DOHH2 (cell line): Measurements from ENCODE around the gene BSPRY.

Experiments
- EZH2phosphoT487 ChIP-seq: fragments of 200-600 bp; sonication (generic); IDR thresholded peaks from 2 replicates; pipeline ENCODE4 v1.6.1; 2017; ENCODE audit warnings: borderline replicate concordance, mild to moderate bottlenecking, antibody characterized with exemption, low read length, moderate library complexity, mixed read lengths
- TF ChIP-seq, protein P1 (sequence below): fragments of 200-600 bp; sonication (generic); IDR thresholded peaks from one replicate; pipeline ENCODE4 v1.5.1; 2014; ENCODE audit warnings: antibody characterized with exemption, mild to moderate bottlenecking, low read depth, low read length; ENCODE audit not compliant: poor library complexity, severe bottlenecking

DNA sequence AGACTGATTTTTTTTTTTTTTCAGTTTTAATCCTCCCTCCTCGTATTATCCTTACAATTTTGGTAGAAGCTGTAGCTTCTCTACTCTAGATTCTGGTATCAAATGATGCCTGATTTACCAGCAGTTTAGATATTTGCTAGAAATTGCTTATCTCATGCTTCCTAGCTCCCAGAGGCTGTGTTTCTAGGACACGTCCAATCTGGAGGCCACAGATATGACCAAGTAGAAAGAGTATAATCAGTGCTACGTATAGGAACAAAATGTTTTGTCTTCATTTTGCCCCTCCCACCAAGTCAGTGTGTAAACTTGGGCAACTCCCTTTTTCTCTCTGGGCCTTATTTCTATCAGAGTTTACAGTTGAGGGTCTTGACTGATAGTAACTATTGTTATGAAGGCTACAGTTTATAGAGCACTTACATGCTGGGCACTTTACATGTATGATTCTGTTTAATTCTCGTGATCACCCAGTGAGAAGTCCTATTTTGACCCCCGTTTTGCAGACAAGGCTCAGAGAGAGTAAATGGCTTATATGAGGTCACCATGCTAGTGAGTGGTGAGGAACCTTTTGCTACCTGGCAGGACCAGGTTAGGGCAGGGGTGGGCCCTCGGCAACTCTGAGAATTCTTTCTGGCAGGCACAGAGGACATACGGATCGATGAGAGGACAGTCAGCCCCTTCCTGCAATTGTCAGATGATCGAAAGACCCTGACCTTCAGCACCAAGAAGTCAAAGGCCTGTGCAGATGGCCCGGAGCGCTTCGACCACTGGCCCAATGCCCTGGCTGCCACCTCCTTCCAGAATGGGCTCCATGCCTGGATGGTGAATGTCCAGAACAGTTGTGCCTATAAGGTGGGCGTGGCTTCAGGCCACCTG lies 19.9 kb downstream of the BSPRY start:
- TF ChIP-seq, protein P1, sequence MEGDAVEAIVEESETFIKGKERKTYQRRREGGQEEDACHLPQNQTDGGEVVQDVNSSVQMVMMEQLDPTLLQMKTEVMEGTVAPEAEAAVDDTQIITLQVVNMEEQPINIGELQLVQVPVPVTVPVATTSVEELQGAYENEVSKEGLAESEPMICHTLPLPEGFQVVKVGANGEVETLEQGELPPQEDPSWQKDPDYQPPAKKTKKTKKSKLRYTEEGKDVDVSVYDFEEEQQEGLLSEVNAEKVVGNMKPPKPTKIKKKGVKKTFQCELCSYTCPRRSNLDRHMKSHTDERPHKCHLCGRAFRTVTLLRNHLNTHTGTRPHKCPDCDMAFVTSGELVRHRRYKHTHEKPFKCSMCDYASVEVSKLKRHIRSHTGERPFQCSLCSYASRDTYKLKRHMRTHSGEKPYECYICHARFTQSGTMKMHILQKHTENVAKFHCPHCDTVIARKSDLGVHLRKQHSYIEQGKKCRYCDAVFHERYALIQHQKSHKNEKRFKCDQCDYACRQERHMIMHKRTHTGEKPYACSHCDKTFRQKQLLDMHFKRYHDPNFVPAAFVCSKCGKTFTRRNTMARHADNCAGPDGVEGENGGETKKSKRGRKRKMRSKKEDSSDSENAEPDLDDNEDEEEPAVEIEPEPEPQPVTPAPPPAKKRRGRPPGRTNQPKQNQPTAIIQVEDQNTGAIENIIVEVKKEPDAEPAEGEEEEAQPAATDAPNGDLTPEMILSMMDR: no peak
- TF ChIP-seq EZH2phosphoT487: no peak
